ENCODE measurements around the gene EFNA1.
"Not testable (repeated sequence)": the region's sequence is repeated elsewhere in the genome, so short reads cannot be mapped to it uniquely, and the experiment has no call there.

Gene EFNA1

DNA sequence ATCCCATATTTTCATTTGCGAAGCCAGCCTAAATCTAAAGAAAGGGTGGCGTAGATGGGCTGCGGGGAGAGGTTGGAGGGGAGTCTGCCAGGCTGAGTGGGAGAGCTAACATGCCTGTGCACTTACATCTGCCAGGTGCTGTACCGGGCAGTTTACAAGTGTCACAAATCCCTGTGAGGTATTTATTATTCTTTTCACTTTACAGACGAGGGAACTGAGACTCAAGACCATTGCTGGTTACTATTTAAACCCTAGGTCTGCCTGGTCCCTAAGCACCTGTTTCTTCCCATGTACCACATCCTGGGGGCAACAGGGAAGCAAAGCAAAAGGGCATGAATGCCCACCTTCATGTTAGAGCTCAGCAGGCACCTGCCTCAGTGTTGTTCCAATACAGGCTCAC, 19.4 kb upstream of the EFNA1 start:
- Mint-ChIP-seq H3K36me3 (ENCODE audit: low read depth) (no peaks in the 10 kb centered on the region), H3K27me3 (no peaks in the 10 kb centered on the region), H3K9me3 (no peaks in the 10 kb centered on the region), H3K4me1 (ENCODE audit: low read depth) (no peaks in the 10 kb centered on the region), H3K27ac (no peak overlapping the region), H3K4me3 (no peak overlapping the region)
- DNase-seq = no peak

DNA sequence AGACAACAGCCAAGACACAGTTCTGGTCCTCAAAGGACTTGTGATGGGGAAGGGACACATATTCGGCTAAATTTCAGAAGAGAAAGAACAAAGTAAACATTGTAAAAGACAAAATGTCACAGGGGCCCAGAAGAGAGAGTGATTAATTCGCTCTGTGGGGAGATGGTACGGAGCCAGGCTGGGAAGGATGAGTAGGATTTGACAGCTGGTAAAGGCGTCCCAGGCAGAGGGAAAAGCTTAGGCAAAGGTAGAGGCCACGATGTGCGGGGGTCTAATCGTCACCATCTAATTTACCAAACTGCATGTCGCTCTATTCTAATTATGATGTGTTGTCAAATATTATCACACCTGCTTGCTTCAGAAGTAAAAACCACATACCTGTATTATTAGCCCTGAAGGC, 17.3 kb upstream of the EFNA1 start:
- H3K36me3 Mint-ChIP-seq (ENCODE audit: low read depth) = no peaks in the 10 kb centered on the region
- H3K27ac Mint-ChIP-seq = no peak overlapping the region

DNA sequence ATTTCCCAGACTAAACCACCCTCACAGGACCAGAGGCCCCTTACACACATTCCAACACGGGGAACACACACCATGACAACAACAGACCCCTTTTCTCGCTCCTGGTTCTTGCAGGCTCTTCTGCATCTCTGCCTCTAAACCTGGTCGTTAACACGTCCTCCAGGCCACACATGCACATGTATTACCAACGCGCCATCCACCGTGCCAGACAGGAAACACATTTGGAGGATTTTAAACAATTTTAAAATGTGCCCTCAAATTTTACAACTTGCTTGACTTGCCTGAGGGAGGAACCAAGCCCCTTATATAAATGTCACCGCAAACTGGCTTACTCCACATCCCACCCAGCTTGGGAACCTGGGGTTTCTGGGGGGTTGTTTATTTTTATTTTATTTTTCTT, 16.9 kb upstream of the EFNA1 start:
- H3K9me3 Mint-ChIP-seq = no peaks in the 10 kb centered on the region
- no peaks in the 10 kb centered on the region for H3K27me3 Mint-ChIP-seq
- H3K27ac Mint-ChIP-seq = no peak overlapping the region
- no peak for DNase-seq
- no peak overlapping the region for H3K4me3 Mint-ChIP-seq
- H3K4me1 Mint-ChIP-seq (ENCODE audit: low read depth) = no peaks in the 10 kb centered on the region
- H3K36me3 Mint-ChIP-seq (ENCODE audit: low read depth) = no peaks in the 10 kb centered on the region

More for the DNA sequence above, 17.3 kb upstream of the EFNA1 start:
- no peak overlapping the region for H3K4me3 Mint-ChIP-seq
- no peak for DNase-seq
- no peaks in the 10 kb centered on the region for H3K4me1 Mint-ChIP-seq (ENCODE audit: low read depth)
- H3K9me3 Mint-ChIP-seq = no peaks in the 10 kb centered on the region
- no peaks in the 10 kb centered on the region for H3K27me3 Mint-ChIP-seq

DNA sequence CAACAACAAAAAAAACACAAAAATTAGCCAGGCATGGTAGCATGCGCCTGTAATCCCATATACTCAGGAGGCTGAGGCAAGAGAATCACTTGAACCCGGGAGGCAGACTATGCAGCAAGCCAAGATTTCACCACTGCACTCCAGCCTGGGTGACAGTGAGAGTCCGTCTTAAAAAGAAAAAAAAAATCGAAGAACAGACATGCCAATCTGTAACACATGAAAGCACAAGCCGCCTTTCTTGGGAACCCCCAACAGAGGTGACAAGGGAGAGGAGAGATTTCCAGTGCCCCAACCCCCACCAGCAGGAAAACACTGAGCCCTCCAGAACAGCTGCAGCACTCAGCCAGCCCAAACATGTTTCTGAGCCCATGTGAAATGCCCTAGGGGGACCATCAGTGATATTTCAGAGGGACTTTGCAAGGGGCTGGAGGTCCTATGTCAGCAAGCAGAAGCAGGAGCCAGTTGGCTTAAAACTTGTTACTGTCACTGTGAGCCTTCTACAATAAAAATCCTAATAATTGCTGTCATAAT, 14.2 kb upstream of the EFNA1 start:
- Mint-ChIP-seq H3K4me1 (ENCODE audit: low read depth) (no peaks in the 10 kb centered on the region), H3K27ac (no peak overlapping the region), H3K9me3 (no peaks in the 10 kb centered on the region), H3K36me3 (ENCODE audit: low read depth) (no peaks in the 10 kb centered on the region), H3K4me3 (no peak overlapping the region), H3K27me3 (no peaks in the 10 kb centered on the region)
- DNase-seq = no peak

GRCh38 chr1:155116113-155116764, 11.4 kb upstream of the EFNA1 start:
- Mint-ChIP-seq H3K27ac (no peak overlapping the region), H3K27me3 (no peaks in the 10 kb centered on the region), H3K9me3 (no peaks in the 10 kb centered on the region), H3K36me3 (ENCODE audit: low read depth) (no peaks in the 10 kb centered on the region), H3K4me1 (ENCODE audit: low read depth) (no peaks in the 10 kb centered on the region), H3K4me3 (no peak overlapping the region)
- DNase-seq = no peak

DNA sequence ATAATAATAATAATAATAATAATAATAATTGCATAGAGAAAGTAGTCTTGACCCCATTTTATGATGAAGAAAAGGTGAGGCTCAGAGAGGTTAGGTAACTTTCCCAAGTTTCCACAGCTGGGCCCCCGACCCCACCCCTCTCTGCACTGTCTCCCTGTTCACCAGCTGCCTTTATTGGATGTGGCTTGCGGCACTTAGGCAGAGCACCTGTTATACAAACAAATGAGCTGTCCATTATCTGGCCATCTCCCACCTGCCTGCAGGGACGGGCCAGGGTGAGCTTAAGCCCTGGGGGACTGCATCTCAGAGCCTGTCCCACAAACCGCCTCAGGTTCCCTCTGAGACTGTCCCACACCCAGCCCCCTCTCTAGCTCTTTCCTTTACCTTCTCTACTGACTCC, 10.1 kb upstream of the EFNA1 start:
- no peak for DNase-seq
- no peak overlapping the region for H3K4me3 Mint-ChIP-seq
- H3K27me3 Mint-ChIP-seq = no peaks in the 10 kb centered on the region

GRCh38 chr1:155118090-155118489, 9.6 kb upstream of the EFNA1 start:
- H3K4me3 Mint-ChIP-seq; H3K9me3 Mint-ChIP-seq; H3K4me1 Mint-ChIP-seq (ENCODE audit: low read depth); H3K27me3 Mint-ChIP-seq; H3K27ac Mint-ChIP-seq; H3K36me3 Mint-ChIP-seq (ENCODE audit: low read depth); DNase-seq: not testable (repeated sequence)

More for the DNA sequence above, 10.1 kb upstream of the EFNA1 start:
- no peak overlapping the region for H3K27ac Mint-ChIP-seq
- H3K4me1 Mint-ChIP-seq (ENCODE audit: low read depth) = no peaks in the 10 kb centered on the region
- no peaks in the 10 kb centered on the region for H3K36me3 Mint-ChIP-seq (ENCODE audit: low read depth)
- no peaks in the 10 kb centered on the region for H3K9me3 Mint-ChIP-seq

DNA sequence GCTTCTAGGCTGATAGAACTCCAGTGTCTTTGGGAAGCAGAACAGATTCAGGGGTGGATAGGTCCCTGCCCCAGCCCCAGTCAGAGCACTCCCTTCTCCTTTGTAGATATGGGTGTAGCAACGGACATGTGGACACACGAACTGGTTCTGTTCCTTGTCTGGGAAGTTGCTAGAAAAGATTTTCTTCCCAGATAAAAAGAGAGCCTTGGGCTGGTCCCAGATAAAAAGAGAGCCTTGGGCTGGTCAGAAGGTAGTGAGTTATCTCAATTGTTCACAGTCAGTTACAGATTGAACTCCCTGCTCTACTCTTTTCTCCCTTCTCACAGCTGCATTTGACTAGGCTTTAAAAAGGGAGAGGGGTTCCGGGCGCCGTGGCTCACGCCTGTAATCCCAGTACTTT, 7.4 kb upstream of the EFNA1 start:
- Mint-ChIP-seq H3K36me3 (ENCODE audit: low read depth) (no peaks in the 10 kb centered on the region), H3K27me3 (no peaks in the 10 kb centered on the region), H3K9me3 (no peaks in the 10 kb centered on the region), H3K4me1 (ENCODE audit: low read depth) (no peaks in the 10 kb centered on the region), H3K4me3 (no peak overlapping the region), H3K27ac (no peak overlapping the region)
- DNase-seq = no peak

DNA sequence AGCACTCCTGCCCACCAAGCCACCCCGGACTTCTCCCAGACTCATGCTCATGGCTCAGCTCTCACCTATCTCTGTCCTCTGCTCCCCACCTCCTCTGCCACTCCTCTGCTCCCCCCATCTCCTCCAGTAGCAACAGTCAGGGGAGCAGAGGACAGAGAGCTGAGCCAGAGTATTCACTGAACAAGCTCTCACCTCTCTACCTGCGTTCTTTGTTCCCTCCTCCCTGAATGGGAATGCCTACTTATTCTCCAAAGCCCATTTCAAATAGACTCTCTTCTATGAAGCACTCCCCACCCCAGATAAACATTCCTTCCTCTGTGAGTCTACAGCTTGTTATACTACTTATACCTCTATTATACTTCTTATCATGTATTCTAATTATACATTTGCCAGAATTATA, 6.4 kb upstream of the EFNA1 start:
- Mint-ChIP-seq H3K4me1 (ENCODE audit: low read depth) (no peaks in the 10 kb centered on the region), H3K27me3 (peaks cover 3% of the 10 kb centered on the region), H3K4me3 (no peak overlapping the region), H3K9me3 (no peaks in the 10 kb centered on the region), H3K36me3 (ENCODE audit: low read depth) (no peaks in the 10 kb centered on the region), H3K27ac (no peak overlapping the region)
- DNase-seq = no peak

- Mint-ChIP-seq H3K4me1 (ENCODE audit: low read depth) (peaks cover 7% of the 10 kb centered on the region), H3K27me3 (peaks cover 10% of the 10 kb centered on the region), H3K9me3 (no peaks in the 10 kb centered on the region), H3K27ac (no peak overlapping the region), H3K36me3 (ENCODE audit: low read depth) (no peaks in the 10 kb centered on the region), H3K4me3 (no peak overlapping the region)
- no peak for DNase-seq
These were observed 5.4 kb upstream of the EFNA1 start for GRCh38 chr1:155122308-155122707.

- Mint-ChIP-seq H3K9me3 (no peaks in the 10 kb centered on the region), H3K27ac (no peak overlapping the region), H3K4me3 (no peak overlapping the region), H3K27me3 (peaks cover 23% of the 10 kb centered on the region), H3K4me1 (ENCODE audit: low read depth) (peaks cover 20% of the 10 kb centered on the region), H3K36me3 (ENCODE audit: low read depth) (no peaks in the 10 kb centered on the region)
- DNase-seq = no peak
These were observed 3.9 kb upstream of the EFNA1 start for GRCh38 chr1:155123801-155124200.

GRCh38 chr1:155124503-155125463, 2.9 kb upstream of the EFNA1 start:
- H3K9me3 Mint-ChIP-seq = no peaks in the 10 kb centered on the region
- DNase-seq = no peak
- H3K4me1 Mint-ChIP-seq (ENCODE audit: low read depth) = peaks cover 29% of the 10 kb centered on the region
- H3K27ac Mint-ChIP-seq = no peak overlapping the region
- H3K36me3 Mint-ChIP-seq (ENCODE audit: low read depth) = no peaks in the 10 kb centered on the region
- H3K27me3 Mint-ChIP-seq = peaks cover 25% of the 10 kb centered on the region
- H3K4me3 Mint-ChIP-seq = no peak overlapping the region

DNA sequence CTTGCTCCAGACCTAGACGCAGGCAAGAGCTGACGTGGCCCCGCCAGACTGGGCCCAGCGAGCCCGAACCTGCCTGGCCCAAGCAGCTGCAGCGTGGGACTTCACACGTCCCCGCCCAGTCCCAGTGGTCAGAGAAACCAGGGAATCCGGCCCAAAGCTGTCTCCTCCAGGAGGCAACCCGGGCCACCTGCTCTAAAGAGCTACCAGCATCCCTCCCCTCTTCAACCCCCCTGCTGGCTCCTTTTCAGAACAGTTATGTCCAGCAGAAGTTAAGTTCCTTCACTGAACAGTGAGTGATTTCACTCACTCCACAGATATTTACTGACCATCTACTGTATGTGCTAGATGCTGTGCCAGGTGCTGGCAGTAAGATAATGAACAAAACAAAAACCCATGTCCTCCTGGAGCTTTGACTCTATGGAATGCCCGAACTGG, 2.1 kb upstream of the EFNA1 start:
- no peak overlapping the region for H3K4me3 Mint-ChIP-seq
- H3K4me1 Mint-ChIP-seq (ENCODE audit: low read depth) = peaks cover 35% of the 10 kb centered on the region
- H3K9me3 Mint-ChIP-seq = no peaks in the 10 kb centered on the region
- H3K36me3 Mint-ChIP-seq (ENCODE audit: low read depth) = no peaks in the 10 kb centered on the region
- no peak overlapping the region for H3K27ac Mint-ChIP-seq
- DNase-seq = no peak
- peaks cover 25% of the 10 kb centered on the region for H3K27me3 Mint-ChIP-seq

DNA sequence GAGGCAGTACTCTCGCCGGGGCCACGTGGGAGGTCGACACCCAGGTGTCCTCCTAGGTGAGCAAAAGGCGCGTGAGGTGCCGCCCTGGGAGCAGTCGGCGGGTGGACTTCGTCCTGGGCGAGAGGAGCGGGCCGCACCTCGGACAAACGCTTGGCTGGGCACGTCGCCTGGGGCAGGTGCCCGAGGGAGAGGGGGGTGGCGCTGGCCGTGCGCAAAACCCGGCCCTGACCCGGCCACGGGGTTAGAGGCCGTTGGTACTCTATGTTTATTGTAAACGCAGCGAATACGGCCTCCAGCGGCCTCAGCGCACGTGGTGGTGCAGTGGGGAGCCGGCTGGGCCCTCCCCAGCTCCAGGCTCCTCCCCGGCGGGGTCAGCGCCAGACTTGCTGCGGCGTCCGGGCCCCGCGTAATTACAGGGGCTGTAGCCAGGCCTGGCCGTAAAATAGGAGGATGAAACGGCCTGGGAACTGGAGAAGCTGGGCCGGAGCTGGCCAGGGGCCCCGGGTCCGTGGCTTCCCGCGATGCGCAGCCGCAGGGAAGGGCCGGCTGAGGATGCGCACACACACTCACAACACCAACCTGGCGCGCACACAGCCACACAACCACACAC, 1.6 kb upstream of the EFNA1 start:
- DNase-seq = no peak
- Mint-ChIP-seq H3K36me3 (ENCODE audit: low read depth) (no peaks in the 10 kb centered on the region), H3K9me3 (no peaks in the 10 kb centered on the region), H3K27me3 (peaks cover 25% of the 10 kb centered on the region), H3K4me1 (ENCODE audit: low read depth) (peaks cover 35% of the 10 kb centered on the region), H3K27ac (no peak overlapping the region), H3K4me3 (no peak overlapping the region)
